Karpas-422 (cell line): ENCODE results near the gene VAC14. TPM values are rescaled to one million over a fixed set of nuclear protein-coding genes. Genes with fewer than 3 reads are reported as not detected.
"Not testable (repeated sequence)": the region's sequence is repeated elsewhere in the genome, so short reads cannot be mapped to it uniquely, and the experiment has no call there.

ENCODE experiments used
- DNase-seq: peaks from one replicate; pipeline ENCODE4 v3.0.0-alpha.2; 2015
- H2AFZ ChIP-seq: fragments of 200-600 bp; sonication (generic); 2 replicates; pipeline ENCODE4 v1.6.1; 2014; ENCODE audit warnings: antibody characterized with exemption, low read length, mixed read lengths
- H3K27ac ChIP-seq: fragments of 200-600 bp; sonication (generic); 2 replicates; pipeline ENCODE4 v1.5.1; 2014; ENCODE audit warnings: mild to moderate bottlenecking, low read length, moderate library complexity
- H3K27me3 ChIP-seq: fragments of 200-600 bp; sonication (generic); 2 replicates; pipeline ENCODE4 v1.6.1; 2014; ENCODE audit warnings: low read length, mixed read lengths
- H3K36me3 ChIP-seq: fragments of 200-600 bp; sonication (generic); 2 replicates; pipeline ENCODE4 v1.6.1; 2014; ENCODE audit warnings: low read length, mixed read lengths; ENCODE audit not compliant: insufficient read depth
- H3K4me1 ChIP-seq: fragments of 200-600 bp; sonication (generic); 2 replicates; pipeline ENCODE4 v1.6.1; 2014; ENCODE audit warnings: mild to moderate bottlenecking, low read length, mixed read lengths
- H3K4me2 ChIP-seq: fragments of 200-600 bp; sonication (generic); 2 replicates; pipeline ENCODE4 v1.6.1; 2014; ENCODE audit warnings: low read length, low read depth, mild to moderate bottlenecking; ENCODE audit not compliant: poor library complexity, severe bottlenecking
- H3K4me3 ChIP-seq: fragments of 200-600 bp; sonication (generic); 2 replicates; pipeline ENCODE4 v1.5.1; 2014; ENCODE audit warnings: mild to moderate bottlenecking, antibody characterized with exemption, low read length, mixed read lengths
- H3K79me2 ChIP-seq: fragments of 200-600 bp; sonication (generic); 2 replicates; pipeline ENCODE4 v1.6.1; 2014; ENCODE audit warnings: mild to moderate bottlenecking, low read length, mixed read lengths
- H3K9ac ChIP-seq: fragments of 200-600 bp; sonication (generic); 2 replicates; pipeline ENCODE4 v1.6.0; 2014; ENCODE audit warnings: low read length
- H3K9me2 ChIP-seq: fragments of 200-600 bp; sonication (generic), shearing (Covaris generic); replicated peaks from 2 replicates; pipeline ENCODE4 v1.6.0; 2014; ENCODE audit warnings: mild to moderate bottlenecking, low read length, moderate library complexity; ENCODE audit not compliant: insufficient read depth
- H3K9me3 ChIP-seq: fragments of 300-700, 200-600 bp; sonication (generic); 2 replicates; pipeline ENCODE4 v1.6.1; 2014; ENCODE audit warnings: low read length, mixed read lengths
- H4K20me1 ChIP-seq: fragments of 200-600 bp; sonication (generic); 2 replicates; pipeline ENCODE4 v1.6.1; 2014; ENCODE audit warnings: mild to moderate bottlenecking, antibody characterized with exemption, low read length, low read depth; ENCODE audit not compliant: insufficient read depth
- total RNA-seq: library from RNA; depleted of rRNA; stranded (reverse); fragments of >200 nt; shearing (Covaris generic); gene quantifications from 2 replicates; pipeline ENCODE4 v1.2.3, GENCODE V29; 2014; ENCODE audit warnings: low replicate concordance

Gene VAC14
- total RNA-seq, 1 experiment from 2014 or later: 39.1 TPM

DNA sequence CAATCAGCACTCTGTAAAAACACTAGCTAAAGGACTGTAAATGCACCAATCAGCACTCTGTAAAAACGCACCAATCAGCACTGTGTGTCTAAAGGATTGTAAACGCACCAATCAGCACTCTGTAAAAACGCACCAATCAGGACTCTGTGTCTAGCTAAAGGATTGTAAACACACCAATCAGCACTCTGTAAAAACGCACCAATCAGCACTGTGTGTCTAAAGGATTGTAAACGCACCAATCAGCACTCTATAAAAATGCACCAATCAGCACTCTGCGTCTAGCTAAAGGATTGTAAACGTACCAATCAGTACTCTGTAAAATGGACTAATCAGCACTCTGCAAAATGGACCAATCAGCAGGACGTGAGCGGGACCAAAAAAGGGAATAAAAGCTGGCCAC lies 58.0 kb downstream of the VAC14 start:
- H3K27ac ChIP-seq, H2AFZ ChIP-seq, H3K4me3 ChIP-seq, H3K79me2 ChIP-seq, H3K9ac ChIP-seq, H3K4me2 ChIP-seq, H3K9me3 ChIP-seq, H4K20me1 ChIP-seq, H3K36me3 ChIP-seq, H3K27me3 ChIP-seq, H3K4me1 ChIP-seq, H3K9me2 ChIP-seq, DNase-seq: not testable (repeated sequence)

DNA sequence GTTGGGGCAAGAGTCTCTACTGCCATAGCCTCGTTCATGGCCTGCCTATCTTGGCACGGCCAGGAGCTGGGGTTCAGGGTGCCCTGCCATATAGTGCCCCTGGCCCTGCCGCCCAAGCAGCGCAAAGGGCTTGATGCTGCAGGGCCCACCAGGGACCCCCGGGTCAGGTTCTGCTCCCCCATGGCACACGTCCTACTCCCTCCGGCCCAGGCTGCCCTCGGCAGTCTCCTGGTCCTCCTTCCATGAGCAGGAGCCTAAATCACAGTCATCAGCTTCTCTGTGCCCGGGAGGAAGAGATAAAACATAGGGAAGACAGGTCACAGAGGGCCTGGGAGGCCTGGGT lies 59.2 kb downstream of the VAC14 start:
- H3K9me3 ChIP-seq: no peaks in the 10 kb centered on the region
- peaks cover 8% of the 10 kb centered on the region for H3K36me3 ChIP-seq
- H3K9me2 ChIP-seq: no peaks in the 10 kb centered on the region
- H4K20me1 ChIP-seq: no peaks in the 10 kb centered on the region
- DNase-seq: no peak
- no peaks in the 10 kb centered on the region for H3K4me1 ChIP-seq
- H3K27me3 ChIP-seq: no peaks in the 10 kb centered on the region
- H3K4me2 ChIP-seq: no peak overlapping the region
- no peak overlapping the region for H3K4me3 ChIP-seq
- H3K79me2 ChIP-seq: no peaks in the 10 kb centered on the region
- H2AFZ ChIP-seq: no peak overlapping the region
- no peak overlapping the region for H3K27ac ChIP-seq
- H3K9ac ChIP-seq: no peak overlapping the region

GRCh38 chr16:70740914-70741782 lies 59.8 kb downstream of the VAC14 start:
- H3K27ac ChIP-seq: no peak overlapping the region

DNA sequence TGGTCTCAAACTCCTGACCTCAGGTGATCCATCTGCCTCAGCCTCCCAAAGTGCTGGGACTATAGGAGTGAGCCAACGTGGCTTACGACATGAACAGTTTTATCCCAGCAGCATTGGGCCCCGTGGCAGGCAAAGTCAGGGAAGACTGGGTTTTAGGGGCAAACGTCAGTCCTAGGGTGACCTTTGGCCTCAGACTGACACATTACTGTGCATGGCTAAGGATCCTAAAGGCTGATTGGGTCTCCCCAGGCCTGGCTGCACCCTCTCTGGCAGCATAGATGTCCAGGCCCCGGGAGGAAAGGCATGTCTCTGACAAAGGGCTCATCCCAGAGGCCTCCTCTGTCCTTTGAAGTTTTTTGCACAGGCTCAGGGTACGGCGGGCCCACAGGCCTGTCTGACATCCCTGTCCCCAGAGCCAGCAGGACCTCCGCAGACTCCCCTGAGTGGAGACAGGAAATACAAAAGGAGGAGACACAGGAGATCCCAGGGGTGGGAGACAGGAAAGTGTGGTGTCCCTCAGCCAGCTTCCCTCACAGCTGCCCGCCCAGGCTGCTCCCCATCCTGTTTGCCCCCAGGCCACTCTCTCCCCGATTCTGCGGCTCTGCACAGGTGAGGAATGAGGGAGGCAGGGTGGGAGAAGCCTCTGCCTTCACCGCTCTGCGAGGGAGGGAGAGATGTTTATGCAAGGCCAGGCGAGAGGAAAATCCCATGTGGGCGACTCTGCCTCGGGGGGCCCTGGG lies 60.6 kb downstream of the VAC14 start:
- Histone ChIP-seq H3K79me2 (no peaks in the 10 kb centered on the region), H3K4me1 (no peaks in the 10 kb centered on the region), H4K20me1 (no peaks in the 10 kb centered on the region), H3K4me3 (no peak overlapping the region), H3K9me2 (no peaks in the 10 kb centered on the region), H3K27ac (no peak overlapping the region), H3K9me3 (no peaks in the 10 kb centered on the region), H2AFZ (no peak overlapping the region), H3K4me2 (no peak overlapping the region), H3K36me3 (peaks cover 8% of the 10 kb centered on the region), H3K27me3 (no peaks in the 10 kb centered on the region), H3K9ac (no peak overlapping the region)
- no peak for DNase-seq

More at GRCh38 chr16:70740914-70741782, 59.8 kb downstream of the VAC14 start:
- DNase-seq: no peak
- Histone ChIP-seq H4K20me1 (no peaks in the 10 kb centered on the region), H3K9ac (no peak overlapping the region), H3K4me2 (no peak overlapping the region), H3K9me2 (no peaks in the 10 kb centered on the region), H3K9me3 (no peaks in the 10 kb centered on the region), H2AFZ (no peak overlapping the region), H3K4me1 (no peaks in the 10 kb centered on the region), H3K27me3 (no peaks in the 10 kb centered on the region), H3K4me3 (no peak overlapping the region), H3K79me2 (no peaks in the 10 kb centered on the region), H3K36me3 (peaks cover 8% of the 10 kb centered on the region)

DNA sequence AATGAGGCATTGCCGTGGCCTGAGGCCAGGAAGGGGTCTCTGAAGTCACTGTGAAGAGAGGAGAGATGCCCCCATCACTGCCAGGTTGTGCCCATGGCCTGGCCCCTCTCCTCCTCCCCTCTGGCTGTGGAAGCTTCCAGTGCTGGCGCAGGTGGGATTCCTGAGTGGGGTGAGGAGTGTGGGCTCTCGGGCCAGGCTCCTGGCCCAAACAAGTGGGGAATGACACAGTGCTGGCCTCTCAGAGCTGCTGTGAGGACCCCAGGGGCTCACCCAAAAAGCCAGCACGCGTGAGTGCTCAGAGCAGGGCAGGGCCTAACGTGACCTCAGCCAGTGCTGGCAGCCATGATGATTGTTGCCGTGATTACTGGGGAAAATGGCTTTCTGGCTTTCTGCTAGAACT lies 61.6 kb downstream of the VAC14 start:
- Histone ChIP-seq H3K9me3 (no peaks in the 10 kb centered on the region), H3K4me3 (no peak overlapping the region), H3K9me2 (no peaks in the 10 kb centered on the region), H3K4me2 (no peak overlapping the region), H3K27ac (no peak overlapping the region), H2AFZ (no peak overlapping the region), H3K9ac (no peak overlapping the region), H4K20me1 (no peaks in the 10 kb centered on the region), H3K27me3 (no peaks in the 10 kb centered on the region), H3K4me1 (no peaks in the 10 kb centered on the region), H3K79me2 (no peaks in the 10 kb centered on the region), H3K36me3 (peaks cover 2% of the 10 kb centered on the region)
- DNase-seq: no peak

DNA sequence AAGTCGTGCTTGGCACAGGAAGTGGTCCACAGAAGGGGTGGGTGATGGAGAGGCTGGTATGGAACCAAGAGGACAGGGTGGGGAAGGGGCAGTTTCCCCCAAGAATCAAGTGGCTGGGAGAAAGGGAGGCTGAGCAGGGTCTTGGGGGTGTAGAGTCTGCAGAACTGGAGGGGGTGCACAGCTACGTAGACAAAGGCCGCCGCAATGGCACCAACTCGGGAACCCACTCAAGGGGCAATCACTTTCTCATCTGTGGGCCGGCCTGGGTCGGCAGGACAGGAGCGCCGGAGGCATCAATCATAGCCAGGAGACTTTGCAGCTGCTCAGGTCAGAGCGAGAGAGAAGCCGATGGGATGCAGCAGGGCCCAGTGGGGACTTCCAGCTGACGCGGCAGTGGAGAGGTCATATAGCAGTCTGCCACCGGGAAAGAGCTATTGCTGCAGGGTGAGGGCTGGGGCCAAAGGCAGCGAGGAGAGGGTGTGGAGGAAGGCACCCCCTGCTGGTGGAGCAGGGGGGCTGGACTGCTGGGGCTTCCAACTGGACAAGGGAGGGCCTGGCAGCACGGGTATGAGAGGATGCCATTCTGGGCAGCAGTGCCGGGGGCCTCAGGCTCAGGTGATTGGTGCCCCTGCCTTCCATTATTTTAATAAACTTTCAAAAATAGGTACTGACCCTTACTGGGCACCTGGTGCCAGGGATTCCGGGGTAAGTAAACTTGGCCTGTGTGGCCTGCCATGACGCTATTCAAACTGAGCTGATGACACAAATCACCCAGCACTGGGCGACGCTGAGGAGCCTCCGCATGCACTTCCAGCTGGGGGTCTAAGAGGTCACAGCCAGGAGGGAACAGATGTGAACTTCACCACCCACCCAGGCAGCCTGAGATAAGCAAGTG lies 62.6 kb downstream of the VAC14 start:
- no peaks in the 10 kb centered on the region for H3K36me3 ChIP-seq
- H4K20me1 ChIP-seq: no peaks in the 10 kb centered on the region
- H3K4me2 ChIP-seq: no peak overlapping the region
- no peaks in the 10 kb centered on the region for H3K9me2 ChIP-seq
- DNase-seq: peak; percentile 64
- H3K4me3 ChIP-seq: no peak overlapping the region
- no peak overlapping the region for H3K9ac ChIP-seq
- no peak overlapping the region for H3K27ac ChIP-seq
- no peaks in the 10 kb centered on the region for H3K79me2 ChIP-seq
- no peaks in the 10 kb centered on the region for H3K9me3 ChIP-seq
- H3K4me1 ChIP-seq: no peaks in the 10 kb centered on the region
- H3K27me3 ChIP-seq: no peaks in the 10 kb centered on the region
- no peak overlapping the region for H2AFZ ChIP-seq

- Histone ChIP-seq H3K4me2 (no peak overlapping the region), H2AFZ (no peak overlapping the region), H3K27ac (no peak overlapping the region), H4K20me1 (no peaks in the 10 kb centered on the region), H3K36me3 (no peaks in the 10 kb centered on the region), H3K9ac (no peak overlapping the region), H3K4me1 (no peaks in the 10 kb centered on the region), H3K79me2 (no peaks in the 10 kb centered on the region), H3K4me3 (no peak overlapping the region), H3K9me3 (no peaks in the 10 kb centered on the region), H3K27me3 (no peaks in the 10 kb centered on the region), H3K9me2 (no peaks in the 10 kb centered on the region)
- DNase-seq: no peak
These were observed 63.4 kb downstream of the VAC14 start for GRCh38 chr16:70737377-70738082.
